Activated CD4-positive, alpha-beta memory T cell treated with anti-CD3 and anti-CD28 coated beads, Interleukin-2, amount 10 ng/mL, durations not matched to agents 7 days and 5 days (primary cell): Measurements from ENCODE around the gene BMI1. TPM values are rescaled to one million over a fixed set of nuclear protein-coding genes. Genes with fewer than 3 reads are reported as not detected.

ENCODE experiments used
- CTCF ChIA-PET: fragments of 350-600 bp; sonication (Branson Sonifier 250); formaldehyde crosslinking; loops from one replicate; lab custom pipeline; 2021; ENCODE audit warnings: antibody characterized with exemption, inconsistent platforms; lab: Charles Lee
- POLR2A ChIA-PET: fragments of 350-600 bp; sonication (Branson Sonifier 250); formaldehyde crosslinking; loops from one replicate; lab custom pipeline; 2021; ENCODE audit warnings: antibody characterized with exemption; lab: Charles Lee
- DNase-seq: peaks from one replicate; pipeline ENCODE4 v3.0.0-alpha.2; 2020
- H3K27ac Mint-ChIP-seq: one replicate; pipeline ENCODE4 v1.8.0; 2021; ENCODE audit warnings: mild to moderate bottlenecking, mixed read lengths
- H3K27me3 Mint-ChIP-seq: one replicate; pipeline ENCODE4 v1.8.0; 2021; ENCODE audit warnings: mixed read lengths
- H3K36me3 Mint-ChIP-seq: one replicate; pipeline ENCODE4 v1.8.0; 2021; ENCODE audit warnings: low read depth, mixed read lengths
- H3K4me1 Mint-ChIP-seq: one replicate; pipeline ENCODE4 v1.8.0; 2021; ENCODE audit warnings: mixed read lengths
- H3K4me3 Mint-ChIP-seq: one replicate; pipeline ENCODE4 v1.8.0; 2021; ENCODE audit warnings: mild to moderate bottlenecking, mixed read lengths
- H3K9me3 Mint-ChIP-seq: one replicate; pipeline ENCODE4 v1.8.0; 2021; ENCODE audit warnings: mixed read lengths
- total RNA-seq, 2 experiments: library from RNA; stranded (reverse); gene quantifications; one replicate each; pipeline ENCODE4 v1.2.3, GENCODE V29; 2021

The BMI1 gene
- total RNA-seq, 2 experiments from 2014 or later: 64.0 to 66.5 TPM

GRCh38 chr10:22321156-22321923, 441 bp downstream of the BMI1 start:
- POLR2A ChIA-PET: interaction anchor here (0.6 to 2.5 kb wide), 4 partner anchors 11 to 318 kb away, joined by 3 to 13 read pairs (median 8); partner anchors contain the start of gene DNAJC1
- Mint-ChIP-seq H3K9me3 (no peaks in the 10 kb centered on the region), H3K4me3 (peak overlapping the region; percentile 78), H3K27ac (peak overlapping the region; percentile 47), H3K27me3 (peaks cover 32% of the 10 kb centered on the region), H3K36me3 (peaks cover 41% of the 10 kb centered on the region), H3K4me1 (peaks cover 69% of the 10 kb centered on the region)
- CTCF ChIA-PET: no interaction called here
- DNase-seq: peak; percentile 67

GRCh38 chr10:22321924-22322640, 1.2 kb downstream of the BMI1 start:
- H3K4me1 Mint-ChIP-seq: peaks cover 72% of the 10 kb centered on the region
- POLR2A ChIA-PET: interaction anchor here (0.6 to 2.5 kb wide), 7 partner anchors 10 to 319 kb away, joined by 3 to 13 read pairs (median 6); partner anchors contain the start of gene DNAJC1
- H3K4me3 Mint-ChIP-seq: peak overlapping the region; percentile 82
- H3K36me3 Mint-ChIP-seq: peaks cover 44% of the 10 kb centered on the region
- peak overlapping the region; percentile 49 for H3K27ac Mint-ChIP-seq
- peaks cover 32% of the 10 kb centered on the region for H3K27me3 Mint-ChIP-seq
- no peaks in the 10 kb centered on the region for H3K9me3 Mint-ChIP-seq
- CTCF ChIA-PET: interaction anchor here (0.6 to 1.5 kb wide), 3 partner anchors 18 to 826 kb away, joined by 3 to 6 read pairs (median 3); no protein-coding TSS in a partner anchor
- no peak for DNase-seq

DNA sequence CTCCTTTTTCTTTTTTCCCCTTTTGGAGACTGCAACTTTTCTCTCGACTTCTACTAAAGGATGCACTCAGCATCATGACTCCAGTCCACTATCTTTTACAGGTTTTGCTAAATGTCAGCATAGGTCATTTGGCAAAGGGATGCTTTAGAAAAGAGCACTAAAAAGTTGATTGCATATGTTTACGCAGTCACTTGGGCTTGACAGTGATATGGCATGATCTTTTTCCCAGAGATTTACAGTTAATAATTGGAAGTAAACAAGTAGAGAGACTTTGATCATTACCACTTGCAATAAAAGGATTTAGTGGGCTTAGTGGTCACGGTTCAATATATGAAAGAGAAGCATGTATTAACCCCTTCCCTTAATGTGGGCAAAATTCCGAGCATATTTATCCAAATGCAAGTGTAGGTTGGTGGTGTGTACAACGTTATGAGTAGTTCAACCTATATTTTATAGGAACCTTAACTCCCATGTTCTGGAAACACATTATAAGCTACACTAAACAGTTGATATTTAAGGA, 1.8 kb downstream of the BMI1 start:
- peaks cover 67% of the 10 kb centered on the region for H3K4me1 Mint-ChIP-seq
- H3K36me3 Mint-ChIP-seq: peaks cover 48% of the 10 kb centered on the region

DNA sequence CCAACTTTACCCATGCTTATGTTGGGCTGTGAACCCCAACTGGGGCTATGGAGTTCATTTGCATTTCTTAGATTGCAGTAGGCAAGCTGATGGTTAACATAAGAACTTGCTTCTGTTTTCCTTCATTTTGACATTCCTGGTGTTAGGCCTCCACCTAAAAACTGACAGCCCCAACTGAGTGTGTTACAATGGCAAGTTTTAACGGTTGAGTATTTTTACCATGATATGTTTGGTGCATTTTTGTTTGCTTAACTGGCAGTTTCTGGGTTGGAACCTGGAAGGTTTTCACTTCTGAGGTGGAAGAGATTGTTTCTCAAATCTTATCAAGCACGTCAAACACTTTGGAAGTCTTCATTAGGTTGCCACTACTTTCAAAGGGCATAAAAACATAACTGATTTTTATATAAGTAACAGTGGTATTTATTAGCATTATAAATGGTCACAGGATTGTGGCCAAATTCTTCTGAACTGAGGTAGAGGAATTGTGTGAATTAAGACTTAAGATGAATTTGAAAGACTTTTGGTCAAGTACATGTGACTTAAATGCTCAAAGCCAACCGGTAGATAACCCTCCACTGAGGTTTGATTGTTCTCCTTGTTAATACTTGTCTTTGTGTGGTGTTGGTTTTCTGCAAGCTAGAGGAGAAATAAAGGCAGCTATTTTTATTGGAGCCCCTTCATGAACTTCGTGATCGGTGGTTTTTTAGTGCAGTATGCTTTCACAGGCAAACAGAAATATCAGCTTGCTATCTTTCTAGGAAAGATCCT, 2.8 kb downstream of the BMI1 start:
- H3K4me1 Mint-ChIP-seq: peaks cover 60% of the 10 kb centered on the region
- ChIA-PET POLR2A (interaction anchor here (1.2 to 2.5 kb wide), 9 partner anchors 7 to 114 kb away, joined by 4 to 20 read pairs (median 6); partner anchors contain the start of gene COMMD3), CTCF (interaction anchor here (0.7 to 1.5 kb wide), 3 partner anchors 16 to 828 kb away, joined by 3 to 6 read pairs (median 4); no protein-coding TSS in a partner anchor)
- H3K27ac Mint-ChIP-seq: no peak overlapping the region
- peak overlapping the region; percentile 82 for H3K4me3 Mint-ChIP-seq
- H3K36me3 Mint-ChIP-seq: peaks cover 44% of the 10 kb centered on the region
- no peak for DNase-seq
- H3K27me3 Mint-ChIP-seq: peaks cover 32% of the 10 kb centered on the region
- no peaks in the 10 kb centered on the region for H3K9me3 Mint-ChIP-seq

More for the DNA sequence above, 1.8 kb downstream of the BMI1 start:
- POLR2A ChIA-PET: interaction anchor here (1.5 to 2.5 kb wide), 6 partner anchors 10 to 319 kb away, joined by 6 to 13 read pairs (median 6); partner anchors contain the start of gene DNAJC1
- peaks cover 32% of the 10 kb centered on the region for H3K27me3 Mint-ChIP-seq
- DNase-seq: no peak
- peak overlapping the region; percentile 49 for H3K27ac Mint-ChIP-seq
- CTCF ChIA-PET: interaction anchor here (0.6 to 1.5 kb wide), 3 partner anchors 18 to 827 kb away, joined by 3 to 6 read pairs (median 3); no protein-coding TSS in a partner anchor
- peak overlapping the region; percentile 82 for H3K4me3 Mint-ChIP-seq
- no peaks in the 10 kb centered on the region for H3K9me3 Mint-ChIP-seq

DNA sequence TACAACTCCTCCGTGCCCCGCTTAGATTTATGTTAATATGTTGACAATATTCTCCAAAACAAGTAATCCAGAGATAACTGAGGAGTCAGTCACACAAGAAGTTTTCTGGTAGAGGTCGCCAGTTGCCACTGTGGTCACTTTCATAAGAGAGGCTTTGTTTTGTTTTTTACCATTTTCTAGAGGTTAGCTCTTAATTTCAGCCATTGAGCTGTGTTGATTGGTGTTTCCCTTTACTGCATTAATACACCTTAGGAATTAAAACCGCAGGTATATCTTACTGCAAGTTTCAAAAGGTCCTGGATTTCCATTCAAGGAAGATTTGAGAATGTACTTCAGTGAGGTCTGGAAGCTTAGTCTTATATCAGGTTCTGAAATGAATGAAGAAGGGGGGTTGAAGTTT, 3.5 kb downstream of the BMI1 start:
- DNase-seq: no peak
- H3K27me3 Mint-ChIP-seq: peaks cover 32% of the 10 kb centered on the region
- ChIA-PET CTCF (interaction anchor here (0.7 to 2.9 kb wide), 3 partner anchors 15 to 665 kb away, joined by 4 to 13 read pairs (median 4); no protein-coding TSS in a partner anchor), POLR2A (interaction anchor here (1.2 to 2.1 kb wide), 5 partner anchors 8 to 287 kb away, joined by 3 to 20 read pairs (median 4); partner anchors contain the start of gene COMMD3)
- peaks cover 54% of the 10 kb centered on the region for H3K4me1 Mint-ChIP-seq
- H3K4me3 Mint-ChIP-seq: peak overlapping the region; percentile 82
- no peaks in the 10 kb centered on the region for H3K9me3 Mint-ChIP-seq
- peak overlapping the region; percentile 10 for H3K27ac Mint-ChIP-seq
- H3K36me3 Mint-ChIP-seq: peaks cover 43% of the 10 kb centered on the region

DNA sequence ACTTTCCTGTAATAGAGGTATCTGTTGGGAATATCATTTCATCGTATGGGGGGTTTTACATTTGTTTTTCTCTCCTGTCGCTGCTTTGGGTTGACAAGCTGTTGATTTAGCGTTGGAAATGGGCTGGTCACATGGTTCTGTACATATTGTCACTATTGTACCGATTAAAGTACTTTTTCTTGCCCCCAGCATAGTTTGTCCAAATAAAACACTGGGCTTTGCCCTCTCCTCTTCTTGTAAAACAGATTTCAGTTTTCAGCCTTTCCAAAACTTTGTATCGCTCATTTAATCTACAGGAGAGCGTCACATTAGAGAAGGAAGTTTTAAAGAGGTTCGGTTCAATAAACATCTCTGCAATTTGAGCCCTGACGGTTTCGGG, 4.0 kb downstream of the BMI1 start:
- peak overlapping the region; percentile 82 for H3K4me3 Mint-ChIP-seq
- DNase-seq: no peak
- H3K4me1 Mint-ChIP-seq: peaks cover 50% of the 10 kb centered on the region
- H3K27me3 Mint-ChIP-seq: peaks cover 32% of the 10 kb centered on the region
- H3K36me3 Mint-ChIP-seq: peaks cover 44% of the 10 kb centered on the region
- POLR2A ChIA-PET: interaction anchor here (1.2 to 2.1 kb wide), 5 partner anchors 8 to 287 kb away, joined by 3 to 20 read pairs (median 4); partner anchors contain the start of gene COMMD3
- peak overlapping the region; percentile 56 for H3K27ac Mint-ChIP-seq
- H3K9me3 Mint-ChIP-seq: no peaks in the 10 kb centered on the region
- CTCF ChIA-PET: interaction anchor here (1.0 to 2.9 kb wide), 3 partner anchors 15 to 664 kb away, joined by 3 to 13 read pairs (median 4); no protein-coding TSS in a partner anchor

GRCh38 chr10:22325272-22326144, 4.6 kb downstream of the BMI1 start:
- Mint-ChIP-seq H3K27ac (peak overlapping the region; percentile 67), H3K4me3 (peak overlapping the region; percentile 82), H3K9me3 (no peaks in the 10 kb centered on the region), H3K27me3 (peaks cover 32% of the 10 kb centered on the region), H3K4me1 (peaks cover 46% of the 10 kb centered on the region), H3K36me3 (peaks cover 40% of the 10 kb centered on the region)
- peak; percentile 77 for DNase-seq
- POLR2A ChIA-PET: interaction anchor here (1.2 to 2.1 kb wide), 6 partner anchors 8 to 286 kb away, joined by 3 to 20 read pairs (median 8); partner anchors contain the start of gene COMMD3
- CTCF ChIA-PET: interaction anchor here (1.0 to 2.9 kb wide), 4 partner anchors 9 to 663 kb away, joined by 3 to 13 read pairs (median 4); partner anchors contain the start of gene COMMD3

DNA sequence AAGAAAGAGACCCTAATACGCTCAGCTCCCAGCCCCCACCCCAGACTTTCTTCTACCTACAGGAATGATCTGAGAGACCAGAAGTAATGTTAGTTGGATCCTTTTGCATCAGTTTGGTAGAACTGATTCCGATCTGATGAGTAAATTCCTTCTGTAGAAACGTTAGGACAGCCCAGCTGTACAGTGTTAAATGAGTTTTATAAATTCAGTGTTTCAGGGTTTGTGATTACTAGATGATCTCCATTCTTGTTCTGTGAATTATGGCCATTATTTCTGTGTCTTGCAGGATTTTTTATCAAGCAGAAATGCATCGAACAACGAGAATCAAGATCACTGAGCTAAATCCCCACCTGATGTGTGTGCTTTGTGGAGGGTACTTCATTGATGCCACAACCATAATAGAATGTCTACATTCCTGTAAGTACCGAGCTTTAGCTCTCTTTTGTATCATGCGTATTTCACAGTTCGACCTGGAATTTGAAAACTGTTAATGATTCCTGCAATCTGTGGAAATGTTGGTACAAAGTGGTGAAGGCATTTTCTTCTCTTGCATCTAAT, 5.3 kb downstream of the BMI1 start:
- ChIA-PET CTCF (interaction anchor here (1.7 to 2.9 kb wide), 2 partner anchors 10 to 13 kb away, joined by 4 to 13 read pairs; partner anchors contain the start of gene COMMD3), POLR2A (interaction anchor here (1.2 to 1.9 kb wide), 3 partner anchors 9 to 111 kb away, joined by 3 to 19 read pairs (median 9); partner anchors contain the start of gene COMMD3)

DNA sequence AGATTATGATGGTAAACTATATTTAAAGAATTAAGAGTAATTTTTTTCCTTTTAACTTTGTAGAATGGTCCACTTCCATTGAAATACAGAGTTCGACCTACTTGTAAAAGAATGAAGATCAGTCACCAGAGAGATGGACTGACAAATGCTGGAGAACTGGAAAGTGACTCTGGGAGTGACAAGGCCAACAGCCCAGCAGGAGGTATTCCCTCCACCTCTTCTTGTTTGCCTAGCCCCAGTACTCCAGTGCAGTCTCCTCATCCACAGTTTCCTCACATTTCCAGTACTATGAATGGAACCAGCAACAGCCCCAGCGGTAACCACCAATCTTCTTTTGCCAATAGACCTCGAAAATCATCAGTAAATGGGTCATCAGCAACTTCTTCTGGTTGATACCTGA, 8.3 kb downstream of the BMI1 start:
- Mint-ChIP-seq H3K9me3 (peaks cover 3% of the 10 kb centered on the region), H3K4me1 (peaks cover 47% of the 10 kb centered on the region), H3K4me3 (no peak overlapping the region), H3K27me3 (peaks cover 12% of the 10 kb centered on the region), H3K36me3 (peaks cover 53% of the 10 kb centered on the region), H3K27ac (no peak overlapping the region)
- DNase-seq: no peak
- CTCF ChIA-PET: no interaction called here
- POLR2A ChIA-PET: no interaction called here

More for the DNA sequence above, 5.3 kb downstream of the BMI1 start:
- Mint-ChIP-seq H3K36me3 (peaks cover 44% of the 10 kb centered on the region), H3K4me3 (peak overlapping the region; percentile 80), H3K27me3 (peaks cover 32% of the 10 kb centered on the region), H3K9me3 (no peaks in the 10 kb centered on the region), H3K27ac (peak overlapping the region; percentile 67), H3K4me1 (peaks cover 46% of the 10 kb centered on the region)
- no peak for DNase-seq

DNA sequence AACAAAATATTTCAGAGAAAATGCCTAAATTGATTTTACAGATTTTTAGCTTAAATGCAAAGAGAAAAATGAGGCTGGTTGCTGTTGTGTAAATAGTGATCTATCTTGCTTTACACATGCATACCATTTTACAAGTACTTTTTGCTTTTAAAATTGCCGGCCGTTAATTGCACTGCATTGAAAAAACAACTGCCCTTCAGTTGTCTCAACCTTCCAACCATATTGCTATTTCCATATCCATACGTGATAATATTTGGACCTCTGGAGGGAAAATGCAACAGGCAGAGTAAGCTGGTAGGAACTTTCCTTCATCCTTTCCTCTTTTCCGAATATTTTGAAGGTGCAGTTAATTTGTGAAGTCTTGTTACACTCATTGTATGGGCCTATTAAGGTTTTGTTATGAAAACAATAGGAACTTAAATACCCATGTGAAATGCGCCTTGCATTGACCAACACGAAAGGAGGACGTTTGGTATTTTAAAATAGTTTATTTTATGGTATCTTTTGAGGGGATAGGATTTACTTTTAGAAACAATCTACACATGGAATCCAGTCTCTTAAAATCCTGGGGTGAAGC, 11.3 kb downstream of the BMI1 start:
- peaks cover 3% of the 10 kb centered on the region for H3K9me3 Mint-ChIP-seq
- peak overlapping the region; percentile 84 for H3K27ac Mint-ChIP-seq
- POLR2A ChIA-PET: interaction anchor here (0.7 to 2.1 kb wide), 11 partner anchors 8 to 350 kb away, joined by 3 to 13 read pairs (median 4); partner anchors contain the start of genes BMI1 and COMMD3
- H3K4me3 Mint-ChIP-seq: peak overlapping the region; percentile 71
- CTCF ChIA-PET: interaction anchor here (1.0 kb wide), 1 partner anchor 13 kb away, joined by 3 read pairs; no protein-coding TSS in a partner anchor
- DNase-seq: no peak
- H3K27me3 Mint-ChIP-seq: peaks cover 14% of the 10 kb centered on the region
- H3K36me3 Mint-ChIP-seq: peaks cover 41% of the 10 kb centered on the region
- H3K4me1 Mint-ChIP-seq: peaks cover 41% of the 10 kb centered on the region
